ENCODE results near the gene RPS25.
"Not testable (repeated sequence)": the region's sequence is repeated elsewhere in the genome, so short reads cannot be mapped to it uniquely, and the experiment has no call there.

Gene RPS25

GRCh38 chr11:118973985-118974384 is 44.2 kb downstream of the RPS25 start:
- DNase-seq (ENCODE audit: low read depth in 2 of 3, low spot score in 1 of 3) = no peak

- DNase-seq (ENCODE audit: low read depth in 2 of 3, low spot score in 1 of 3) = no peak
These were observed 46.5 kb downstream of the RPS25 start, which contains the start of gene FOXR1 for GRCh38 chr11:118971646-118972045. FOXR1 (plus strand) TSS chr11:118971761; CDS start chr11:118971932, 171 bp downstream.

- DNase-seq (ENCODE audit: low read depth in 2 of 3, low spot score in 1 of 3) = not testable (repeated sequence)
These were observed 48.6 kb downstream of the RPS25 start for GRCh38 chr11:118969508-118969907.

All from stimulated activated CD4-positive, alpha-beta T cell treated with anti-CD3 and anti-CD28 coated beads, Interleukin-12 subunit alpha, Interleukin-12 subunit beta, amount 100 ng/mL, for 48 hours (primary cell).